ENCODE data around the gene STPG1. TPM values are rescaled to one million over a fixed set of nuclear protein-coding genes. Genes with fewer than 3 reads are reported as not detected.

STPG1 gene
- total RNA-seq, 1 donor from 2014 or later, result 9.2 TPM

- Mint-ChIP-seq H3K36me3 (ENCODE audit: low read depth, unreplicated experiment) (no peaks in the 10 kb centered on the region), H3K4me3 (ENCODE audit: unreplicated experiment) (peak overlapping the region; percentile 81), H3K4me1 (ENCODE audit: low read depth, unreplicated experiment) (peaks cover 37% of the 10 kb centered on the region), H3K9me3 (ENCODE audit: unreplicated experiment) (peaks cover 1% of the 10 kb centered on the region), H3K27me3 (ENCODE audit: low read depth, unreplicated experiment) (peaks cover 10% of the 10 kb centered on the region), H3K27ac (ENCODE audit: unreplicated experiment) (peak overlapping the region; percentile 88)
- H3K9me3 ChIP-seq (ENCODE audit: insufficient read depth, low read depth, low read length), result no peaks in the 10 kb centered on the region
- no peak for FAIRE-seq
- H3K4me1 ChIP-seq (ENCODE audit: insufficient read depth, low read length), result peaks cover 23% of the 10 kb centered on the region
- H3K9ac ChIP-seq (ENCODE audit: low read length), result peak overlapping the region; percentile 13
- peaks cover 46% of the 10 kb centered on the region for H3K27me3 ChIP-seq (ENCODE audit: insufficient read depth, low read length)
- TF ChIP-seq CTCF (IDR thresholded peaks at IDR 0.05; ENCODE audit: insufficient read depth, low read depth, low read length) (no peak), EZH2 (IDR thresholded peaks at IDR 0.05; ENCODE audit: insufficient read depth, low read length) (peak; percentile 21)
- no peak for DNase-seq (ENCODE audit: low read depth)
- peak overlapping the region; percentile 76 for H3K4me2 ChIP-seq (ENCODE audit: low read length)
- no peaks in the 10 kb centered on the region for H3K36me3 ChIP-seq (ENCODE audit: insufficient read depth, low read length)
- H2AFZ ChIP-seq (ENCODE audit: low read depth, low read length), result no peak overlapping the region
- no peak overlapping the region for H3K27ac ChIP-seq (ENCODE audit: low read depth, low read length)
- no peaks in the 10 kb centered on the region for H4K20me1 ChIP-seq (ENCODE audit: insufficient read depth, low read length)
- no peak overlapping the region for H3K4me3 ChIP-seq (ENCODE audit: insufficient read depth, low read depth, low read length)
- H3K79me2 ChIP-seq (ENCODE audit: insufficient read depth, low read length), result no peaks in the 10 kb centered on the region
These were observed 94.8 kb downstream of the STPG1 start for GRCh38 chr1:24318615-24319311.

DNA sequence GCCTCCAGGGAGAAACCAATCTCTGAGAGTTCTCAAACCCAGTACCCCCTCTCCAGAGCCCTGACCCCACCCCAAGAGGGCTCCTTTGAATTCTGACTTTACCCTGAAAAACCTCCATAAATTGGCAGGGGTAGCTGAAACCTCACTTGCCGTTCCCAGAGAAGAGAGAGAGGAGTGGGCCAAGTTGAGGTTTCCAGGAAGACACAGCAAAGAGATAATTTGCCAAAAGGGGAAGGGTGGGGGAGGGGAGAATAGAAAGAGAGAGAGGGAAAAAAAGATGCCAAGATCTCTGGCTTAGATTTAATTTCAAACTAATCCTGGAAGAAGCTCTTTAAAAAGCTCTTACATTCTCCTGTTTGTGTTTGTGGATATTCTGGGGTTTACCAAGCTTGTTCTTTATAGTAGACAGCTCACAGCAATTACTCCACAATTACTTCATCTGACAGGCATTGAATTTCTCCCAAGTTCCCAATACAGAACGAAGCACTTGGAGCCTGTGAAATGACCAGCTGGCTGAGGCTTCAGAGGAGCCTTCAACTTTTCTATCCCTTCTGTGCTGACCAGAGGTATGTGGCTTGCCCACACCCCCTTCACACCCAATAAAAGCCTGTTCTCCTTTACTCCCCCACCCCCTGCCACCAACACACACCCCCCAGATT is 95.5 kb downstream of the STPG1 start:
- H3K27ac Mint-ChIP-seq (ENCODE audit: unreplicated experiment), result peak overlapping the region; percentile 88
- Histone ChIP-seq H3K36me3 (ENCODE audit: insufficient read depth, low read length) (no peaks in the 10 kb centered on the region), H3K79me2 (ENCODE audit: insufficient read depth, low read length) (no peaks in the 10 kb centered on the region), H2AFZ (ENCODE audit: low read depth, low read length) (no peak overlapping the region), H3K4me1 (ENCODE audit: insufficient read depth, low read length) (peaks cover 22% of the 10 kb centered on the region), H3K4me3 (ENCODE audit: insufficient read depth, low read depth, low read length) (no peak overlapping the region), H4K20me1 (ENCODE audit: insufficient read depth, low read length) (no peaks in the 10 kb centered on the region), H3K4me2 (ENCODE audit: low read length) (no peak overlapping the region), H3K27me3 (ENCODE audit: insufficient read depth, low read length) (peaks cover 40% of the 10 kb centered on the region), H3K27ac (ENCODE audit: low read depth, low read length) (no peak overlapping the region), H3K9me3 (ENCODE audit: insufficient read depth, low read depth, low read length) (no peaks in the 10 kb centered on the region), H3K9ac (ENCODE audit: low read length) (no peak overlapping the region)
- H3K4me3 Mint-ChIP-seq (ENCODE audit: unreplicated experiment), result peak overlapping the region; percentile 60
- peak; percentile 66 for DNase-seq (ENCODE audit: low read depth)
- peaks cover 1% of the 10 kb centered on the region for H3K9me3 Mint-ChIP-seq (ENCODE audit: unreplicated experiment)
- H3K4me1 Mint-ChIP-seq (ENCODE audit: low read depth, unreplicated experiment), result peaks cover 35% of the 10 kb centered on the region
- no peaks in the 10 kb centered on the region for H3K36me3 Mint-ChIP-seq (ENCODE audit: low read depth, unreplicated experiment)
- no peak for TF ChIP-seq CTCF (IDR thresholded peaks at IDR 0.05; ENCODE audit: insufficient read depth, low read depth, low read length)
- TF ChIP-seq EZH2 (IDR thresholded peaks at IDR 0.05; ENCODE audit: insufficient read depth, low read length), result no peak
- FAIRE-seq, result no peak
- H3K27me3 Mint-ChIP-seq (ENCODE audit: low read depth, unreplicated experiment), result peaks cover 7% of the 10 kb centered on the region

DNA sequence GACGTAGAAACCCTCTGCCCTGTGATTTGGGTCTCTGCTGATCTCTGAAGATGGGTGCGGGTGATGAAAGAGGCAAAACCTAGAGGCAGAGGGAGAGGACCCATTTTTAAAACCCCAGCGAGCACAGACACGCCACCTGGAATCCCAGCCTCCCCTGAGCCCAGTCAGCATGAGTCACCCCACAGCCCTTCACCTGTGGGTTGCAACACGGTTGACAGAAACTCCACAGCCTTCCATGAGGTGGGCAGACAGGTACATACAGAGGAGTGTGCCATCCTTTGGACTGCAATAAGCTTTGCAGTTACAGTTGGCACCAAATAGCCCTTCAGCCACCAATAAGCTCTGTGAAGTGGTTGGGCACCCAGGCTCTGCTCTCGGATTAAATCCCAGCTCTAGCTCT is 96.5 kb downstream of the STPG1 start:
- Mint-ChIP-seq H3K4me3 (ENCODE audit: unreplicated experiment) (no peak overlapping the region), H3K4me1 (ENCODE audit: low read depth, unreplicated experiment) (peaks cover 29% of the 10 kb centered on the region), H3K27me3 (ENCODE audit: low read depth, unreplicated experiment) (peaks cover 7% of the 10 kb centered on the region), H3K27ac (ENCODE audit: unreplicated experiment) (no peak overlapping the region), H3K9me3 (ENCODE audit: unreplicated experiment) (peaks cover 1% of the 10 kb centered on the region), H3K36me3 (ENCODE audit: low read depth, unreplicated experiment) (no peaks in the 10 kb centered on the region)
- DNase-seq (ENCODE audit: low read depth) (no peak), FAIRE-seq (no peak)
- Histone ChIP-seq H3K27ac (ENCODE audit: low read depth, low read length) (no peak overlapping the region), H3K27me3 (ENCODE audit: insufficient read depth, low read length) (peaks cover 38% of the 10 kb centered on the region), H3K36me3 (ENCODE audit: insufficient read depth, low read length) (no peaks in the 10 kb centered on the region), H4K20me1 (ENCODE audit: insufficient read depth, low read length) (no peaks in the 10 kb centered on the region), H3K9me3 (ENCODE audit: insufficient read depth, low read depth, low read length) (no peaks in the 10 kb centered on the region), H3K79me2 (ENCODE audit: insufficient read depth, low read length) (no peaks in the 10 kb centered on the region), H3K4me1 (ENCODE audit: insufficient read depth, low read length) (peaks cover 12% of the 10 kb centered on the region), H3K9ac (ENCODE audit: low read length) (no peak overlapping the region), H3K4me2 (ENCODE audit: low read length) (no peak overlapping the region), H2AFZ (ENCODE audit: low read depth, low read length) (no peak overlapping the region), H3K4me3 (ENCODE audit: insufficient read depth, low read depth, low read length) (no peak overlapping the region)
- TF ChIP-seq CTCF (IDR thresholded peaks at IDR 0.05; ENCODE audit: insufficient read depth, low read depth, low read length), result no peak
- no peak for TF ChIP-seq EZH2 (IDR thresholded peaks at IDR 0.05; ENCODE audit: insufficient read depth, low read length)

Measured in astrocyte (in vitro differentiated cells and primary cell).